NCI-H345 treated with DMSO at 0.1 percent for 48 hours (cell line): ENCODE measurements around the gene NAV2.

Experiments used
- DNase-seq: peaks from one replicate; lab custom pipeline; 2025; ENCODE audit not compliant: unreplicated experiment; lab: John Stamatoyannopoulos, UW

NAV2 gene

GRCh38 chr11:19739872-19740271, 27.2 kb downstream of the NAV2 start:
- DNase-seq, result no peak

DNA sequence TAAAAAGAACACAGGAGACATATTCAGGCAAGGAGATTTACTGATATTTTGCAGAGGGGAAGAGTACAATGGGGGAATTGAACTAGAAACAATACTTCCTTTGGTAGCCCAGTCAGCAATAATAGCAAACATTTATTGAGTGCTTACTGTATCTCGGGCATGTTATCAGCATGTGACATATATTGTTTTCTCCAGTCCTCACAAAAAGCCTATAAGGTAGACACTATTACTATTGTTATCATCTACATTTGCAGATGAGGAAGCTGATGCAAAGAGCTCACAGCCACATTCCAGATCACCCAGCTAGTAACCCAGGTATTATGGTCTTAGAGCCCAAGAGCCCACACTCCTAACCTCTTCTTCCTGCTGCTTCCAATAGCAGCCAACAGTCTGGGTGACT, 27.9 kb downstream of the NAV2 start:
- no peak for DNase-seq

- peak; percentile 64 for DNase-seq
Observed at GRCh38 chr11:19742588-19743292, 30.1 kb downstream of the NAV2 start.

DNA sequence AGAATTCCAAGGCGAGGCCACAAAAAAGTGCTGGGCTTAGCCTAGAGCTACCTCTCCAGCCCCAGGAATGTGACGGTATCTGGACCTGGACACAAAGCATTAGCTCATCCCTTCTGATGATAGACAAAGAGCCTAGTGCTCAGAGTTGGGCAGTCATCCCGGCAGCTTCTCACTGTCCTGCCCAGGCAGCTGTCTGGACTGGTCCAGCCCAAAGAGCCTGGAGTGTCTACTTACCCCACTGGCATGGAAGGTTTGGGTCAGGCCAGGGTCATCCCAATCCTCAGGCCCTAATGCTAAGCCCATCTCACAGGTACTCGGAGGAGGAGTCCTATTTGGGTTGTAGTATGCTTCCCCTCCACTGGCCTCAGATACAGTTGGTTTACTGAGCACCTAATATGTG, 31.0 kb downstream of the NAV2 start:
- DNase-seq, result no peak

GRCh38 chr11:19744130-19744529, 31.5 kb downstream of the NAV2 start:
- no peak for DNase-seq

- DNase-seq, result no peak
Observed at GRCh38 chr11:19746086-19746485, 33.4 kb downstream of the NAV2 start.

DNA sequence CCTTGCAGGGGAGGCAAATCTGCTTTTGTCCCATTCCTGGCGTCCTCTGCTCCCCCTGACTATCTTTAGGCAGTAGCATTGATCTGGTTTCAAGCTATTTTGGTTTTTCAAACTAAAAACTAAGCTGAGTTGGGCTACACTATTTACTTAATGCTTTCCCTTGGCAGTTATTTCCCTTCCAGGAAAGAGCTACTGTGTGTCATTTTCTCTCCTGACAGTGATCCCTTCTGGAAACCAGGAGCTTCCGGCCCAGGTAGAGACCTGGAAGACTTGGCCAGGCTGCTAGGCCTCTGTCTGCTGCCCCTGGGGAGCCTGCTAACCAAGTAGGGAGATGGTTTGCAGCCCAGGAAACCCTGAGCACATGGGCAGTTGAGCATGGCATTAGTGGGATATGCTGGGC, 35.0 kb downstream of the NAV2 start:
- DNase-seq, result no peak

- DNase-seq, result no peak
Observed at GRCh38 chr11:19751055-19751454, 38.4 kb downstream of the NAV2 start.

DNA sequence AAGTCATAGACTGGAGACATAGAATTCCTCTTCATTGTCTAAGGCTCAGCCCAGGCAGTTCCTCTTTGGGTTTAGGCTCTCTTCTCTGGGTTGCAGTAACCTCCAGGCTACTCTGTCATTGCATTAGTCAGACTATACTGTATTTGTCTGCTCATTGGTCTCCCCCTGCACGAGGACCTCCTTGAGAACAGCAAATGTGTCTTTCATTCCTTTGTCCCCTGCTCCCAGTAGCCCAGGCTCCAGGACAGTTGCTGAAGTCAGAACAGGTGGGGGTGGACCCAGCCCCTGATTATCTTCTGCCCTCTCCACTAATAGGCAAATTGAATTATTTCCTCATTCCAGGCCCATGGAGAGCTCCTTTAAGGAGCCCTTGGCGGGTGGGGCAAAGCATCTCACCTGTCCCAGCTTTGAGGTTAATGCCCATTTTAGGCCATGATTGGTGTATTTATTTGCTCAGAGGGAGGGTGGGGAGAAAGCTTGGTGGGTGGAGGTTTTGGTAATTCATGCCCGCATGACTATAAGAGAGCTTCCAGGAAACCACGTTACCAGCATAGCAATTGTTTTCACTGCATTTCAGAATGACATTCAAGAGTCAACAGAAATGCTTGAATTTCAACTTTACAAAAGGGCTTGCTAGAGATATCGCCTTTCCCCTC, 40.9 kb downstream of the NAV2 start:
- no peak for DNase-seq

- DNase-seq, result no peak
Observed at GRCh38 chr11:19756675-19757475, 44.2 kb downstream of the NAV2 start.

DNA sequence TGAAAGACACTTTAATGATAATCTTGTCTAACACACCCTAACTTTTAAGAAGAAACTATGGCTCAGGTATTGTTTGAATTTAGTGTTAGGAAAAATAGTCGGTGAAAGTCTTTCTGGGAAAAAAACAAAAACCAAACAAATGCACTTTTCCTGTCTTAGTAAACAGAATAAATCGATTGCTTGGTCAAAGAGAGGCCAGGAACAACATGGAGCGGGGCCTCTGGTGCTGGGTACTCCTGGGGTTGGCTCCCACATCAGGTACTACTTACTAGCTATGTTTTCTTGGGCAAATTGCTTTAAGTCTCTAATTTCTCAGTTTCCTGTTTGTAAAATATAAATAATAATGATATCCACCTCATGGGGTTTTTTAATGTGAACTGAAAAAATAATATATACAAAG, 46.8 kb downstream of the NAV2 start:
- no peak for DNase-seq

DNA sequence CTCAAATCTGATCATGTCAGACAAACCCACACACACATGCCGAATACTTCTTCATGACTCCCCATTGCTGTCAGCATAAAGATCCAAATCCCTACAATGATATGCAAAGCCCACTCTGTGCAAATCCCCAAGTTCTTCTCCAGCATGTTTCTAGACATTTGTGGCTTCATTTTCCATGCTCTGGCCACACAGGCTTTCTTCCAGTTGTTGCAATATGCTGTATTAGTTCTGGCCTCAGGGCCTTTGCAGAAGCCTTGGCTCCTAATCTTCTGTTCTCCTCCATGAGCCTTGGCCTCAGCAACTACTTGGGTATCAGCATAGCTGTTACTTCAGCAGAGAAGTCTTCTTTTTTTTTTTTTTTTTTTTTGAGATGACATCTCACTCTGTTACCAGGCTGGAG, 49.6 kb downstream of the NAV2 start:
- no peak for DNase-seq

DNA sequence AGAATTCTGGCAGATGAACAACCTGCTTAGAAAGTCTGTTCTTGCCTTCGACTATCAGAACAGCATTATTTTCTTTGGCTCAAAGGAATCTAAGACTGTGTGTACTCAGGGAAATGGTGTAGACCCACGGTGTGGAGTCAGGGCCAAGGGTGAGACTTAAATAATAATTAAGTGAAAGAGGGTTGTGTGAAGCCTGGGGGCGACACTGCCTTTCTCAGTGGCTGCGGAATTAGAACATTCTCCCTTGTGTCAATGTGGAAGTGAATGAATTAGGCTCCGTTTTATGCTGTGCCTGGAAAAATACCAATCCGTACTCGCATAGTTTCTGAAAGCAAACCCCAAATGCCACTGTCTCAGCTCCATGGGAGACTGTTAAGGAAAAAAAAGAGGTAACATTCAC, 50.7 kb downstream of the NAV2 start:
- no peak for DNase-seq

DNA sequence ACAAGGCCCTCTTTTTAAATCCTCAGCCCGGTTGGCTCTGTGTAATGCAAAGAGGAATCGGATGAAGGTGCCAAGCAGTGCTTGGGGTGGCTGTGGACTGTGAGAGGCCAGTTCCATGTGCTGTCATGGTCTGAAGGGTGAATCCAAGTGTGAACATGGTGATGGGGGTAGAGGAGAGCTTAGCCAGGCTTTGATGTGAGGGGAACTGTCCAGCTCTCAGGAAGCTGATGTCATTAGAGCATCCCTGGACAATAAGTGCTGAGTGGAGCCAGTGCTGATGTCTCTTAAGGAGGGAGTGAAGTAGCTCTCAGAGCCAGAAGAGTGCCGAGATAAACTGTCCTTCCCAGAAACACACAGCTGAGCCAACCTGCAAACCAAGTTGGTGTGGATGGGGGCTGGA, 53.6 kb downstream of the NAV2 start:
- DNase-seq, result no peak

DNA sequence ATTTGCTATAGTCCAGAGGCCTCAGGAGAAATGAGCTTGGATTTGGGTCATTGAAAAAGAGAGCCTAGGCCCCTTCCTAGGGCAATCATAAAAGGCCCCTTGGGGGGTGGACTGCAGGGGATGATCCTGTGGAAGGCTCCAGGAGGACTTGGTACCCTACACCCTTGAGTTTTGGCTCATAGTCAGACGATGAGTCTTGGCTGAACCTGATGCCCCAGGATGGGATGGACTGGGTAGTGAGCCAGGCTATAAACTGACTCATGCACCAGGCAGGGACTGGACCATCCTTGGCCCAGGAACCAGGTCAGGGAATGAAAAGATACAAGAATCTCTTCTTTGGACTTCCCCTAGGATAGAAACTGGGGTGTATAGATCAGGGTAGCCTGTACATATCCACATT, 54.2 kb downstream of the NAV2 start:
- DNase-seq, result no peak

DNA sequence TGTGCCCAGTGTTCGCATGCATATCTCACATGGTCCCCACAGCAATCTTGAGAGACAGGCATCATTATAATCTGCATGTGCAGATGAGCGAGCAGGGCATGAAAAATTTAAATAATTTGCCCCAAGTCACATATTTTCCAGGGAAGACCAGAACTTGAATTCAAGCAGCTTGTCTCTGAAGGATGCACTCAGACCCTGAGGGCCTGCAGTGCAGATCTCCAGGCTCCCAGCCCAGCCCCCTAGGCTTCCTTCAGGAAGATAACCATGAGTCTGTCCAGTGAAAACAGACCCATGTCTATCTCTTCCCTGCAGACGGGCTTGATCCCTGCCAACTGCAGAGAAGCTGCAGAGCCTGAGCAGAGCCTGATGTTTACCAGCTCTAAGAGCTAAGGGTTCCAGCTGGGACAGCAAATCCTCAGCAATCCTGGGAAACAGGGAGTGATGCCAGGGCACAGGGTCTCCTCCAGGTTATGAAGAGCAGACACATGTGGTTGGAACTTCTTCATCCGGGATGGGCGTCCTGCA, 55.1 kb downstream of the NAV2 start:
- no peak for DNase-seq

GRCh38 chr11:19768197-19768596, 55.6 kb downstream of the NAV2 start:
- no peak for DNase-seq

GRCh38 chr11:19768815-19769214, 56.2 kb downstream of the NAV2 start:
- DNase-seq, result no peak

GRCh38 chr11:19769820-19770219, 57.2 kb downstream of the NAV2 start:
- no peak for DNase-seq

GRCh38 chr11:19770277-19770676, 57.6 kb downstream of the NAV2 start:
- DNase-seq, result no peak

GRCh38 chr11:19771463-19771862, 58.8 kb downstream of the NAV2 start:
- DNase-seq, result no peak

DNA sequence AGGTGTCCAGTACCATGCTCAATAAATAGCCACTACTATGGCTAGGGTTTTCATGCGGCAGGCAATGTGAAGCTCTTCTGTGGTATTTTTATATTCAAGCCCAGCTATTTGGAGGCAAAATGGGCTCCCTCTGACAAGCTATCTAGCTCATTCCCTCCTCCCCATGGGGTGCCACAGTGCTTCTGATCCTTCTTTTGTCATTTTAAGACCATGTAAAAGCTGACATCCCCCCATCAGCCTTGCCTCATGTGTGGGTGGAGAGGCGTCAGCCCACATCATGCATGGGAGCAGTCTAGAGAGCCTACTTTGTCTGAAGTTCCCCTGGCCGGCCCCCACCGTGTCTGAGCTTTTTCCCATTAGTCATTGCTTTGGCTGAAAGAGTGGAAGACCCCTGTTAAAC, 59.8 kb downstream of the NAV2 start:
- no peak for DNase-seq
